Mucosa of descending colon (tissue), 3 donors: ENCODE results near the gene HK1. TPM values are rescaled to one million over a fixed set of nuclear protein-coding genes. Genes with fewer than 3 reads are reported as not detected.

Experiments used
- ATAC-seq: fragments of 200-7000 bp; cut with Tn5 transposase; one replicate; pipeline ENCODE4 v1.9.1; 2020; ENCODE audit warnings: mild to moderate bottlenecking, moderate library complexity
- DNase-seq, 3 donors: peaks; one replicate each; pipeline ENCODE4 v3.0.0-alpha.2; 2020
- H3K36me3 ChIP-seq: fragments of 200-600 bp; one replicate; pipeline ENCODE4 v1.8.0; 2021; ENCODE audit warnings: low read depth, mild to moderate bottlenecking
- H3K4me1 ChIP-seq: fragments of 200-600 bp; one replicate; pipeline ENCODE4 v1.8.0; 2021; ENCODE audit warnings: low read depth, mild to moderate bottlenecking
- H3K4me3 ChIP-seq: fragments of 200-600 bp; one replicate; pipeline ENCODE4 v1.8.0; 2021; ENCODE audit warnings: mild to moderate bottlenecking
- H3K9me3 ChIP-seq: fragments of 200-600 bp; one replicate; pipeline ENCODE4 v1.8.0; 2021; ENCODE audit warnings: mild to moderate bottlenecking
- intact Hi-C, 2 donors: fragments of 100-400 bp; cut with DNase I in 1 of 2; cut with micrococcal nuclease in 1 of 2; formaldehyde crosslinking; loops; one replicate each; pipeline versions ENCODE4 v1.11.0 to v1.11.1; 2022; cut with DNase I, micrococcal nuclease
- total RNA-seq, 3 donors: library from RNA; stranded (reverse); fragmentation: NEBNext Ultra II Directional in 2 of 3; extraction: Animal tissue kit (Norgen Biotek cat#: 25700) in 2 of 3; gene quantifications; one replicate each; pipeline versions ENCODE4 v1.2.1 to v1.2.4, GENCODE V29; 2021 to 2023
- TF ChIP-seq, protein P1 (sequence below): fragments of 200-600 bp; IDR thresholded peaks from one replicate; pipeline ENCODE4 v1.8.0; 2022; ENCODE audit warnings: antibody characterized with exemption, mild to moderate bottlenecking
- donor health status: DM: no; HTN: no; CAD: no; lungs with moderate emphysema.
- donor health status: DM: no; HTN: no; CAD: no.
- donor health status: DM: no; HTN: yes; CAD: no.

The HK1 gene
- total RNA-seq, 3 donors from 2014 or later, result 63.9 to 102 (median 81.3) TPM

GRCh38 chr10:69406302-69406811, 128.1 kb downstream of the HK1 start:
- DNase-seq (no peak), ATAC-seq (peak; percentile 3)
- Histone ChIP-seq H3K4me3 (no peak overlapping the region), H3K9me3 (no peaks in the 10 kb centered on the region), H3K36me3 (no peaks in the 10 kb centered on the region), H3K4me1 (peaks cover 5% of the 10 kb centered on the region)
- intact Hi-C loops, result no loop called here
- TF ChIP-seq, protein P1, sequence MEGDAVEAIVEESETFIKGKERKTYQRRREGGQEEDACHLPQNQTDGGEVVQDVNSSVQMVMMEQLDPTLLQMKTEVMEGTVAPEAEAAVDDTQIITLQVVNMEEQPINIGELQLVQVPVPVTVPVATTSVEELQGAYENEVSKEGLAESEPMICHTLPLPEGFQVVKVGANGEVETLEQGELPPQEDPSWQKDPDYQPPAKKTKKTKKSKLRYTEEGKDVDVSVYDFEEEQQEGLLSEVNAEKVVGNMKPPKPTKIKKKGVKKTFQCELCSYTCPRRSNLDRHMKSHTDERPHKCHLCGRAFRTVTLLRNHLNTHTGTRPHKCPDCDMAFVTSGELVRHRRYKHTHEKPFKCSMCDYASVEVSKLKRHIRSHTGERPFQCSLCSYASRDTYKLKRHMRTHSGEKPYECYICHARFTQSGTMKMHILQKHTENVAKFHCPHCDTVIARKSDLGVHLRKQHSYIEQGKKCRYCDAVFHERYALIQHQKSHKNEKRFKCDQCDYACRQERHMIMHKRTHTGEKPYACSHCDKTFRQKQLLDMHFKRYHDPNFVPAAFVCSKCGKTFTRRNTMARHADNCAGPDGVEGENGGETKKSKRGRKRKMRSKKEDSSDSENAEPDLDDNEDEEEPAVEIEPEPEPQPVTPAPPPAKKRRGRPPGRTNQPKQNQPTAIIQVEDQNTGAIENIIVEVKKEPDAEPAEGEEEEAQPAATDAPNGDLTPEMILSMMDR, result no peak

DNA sequence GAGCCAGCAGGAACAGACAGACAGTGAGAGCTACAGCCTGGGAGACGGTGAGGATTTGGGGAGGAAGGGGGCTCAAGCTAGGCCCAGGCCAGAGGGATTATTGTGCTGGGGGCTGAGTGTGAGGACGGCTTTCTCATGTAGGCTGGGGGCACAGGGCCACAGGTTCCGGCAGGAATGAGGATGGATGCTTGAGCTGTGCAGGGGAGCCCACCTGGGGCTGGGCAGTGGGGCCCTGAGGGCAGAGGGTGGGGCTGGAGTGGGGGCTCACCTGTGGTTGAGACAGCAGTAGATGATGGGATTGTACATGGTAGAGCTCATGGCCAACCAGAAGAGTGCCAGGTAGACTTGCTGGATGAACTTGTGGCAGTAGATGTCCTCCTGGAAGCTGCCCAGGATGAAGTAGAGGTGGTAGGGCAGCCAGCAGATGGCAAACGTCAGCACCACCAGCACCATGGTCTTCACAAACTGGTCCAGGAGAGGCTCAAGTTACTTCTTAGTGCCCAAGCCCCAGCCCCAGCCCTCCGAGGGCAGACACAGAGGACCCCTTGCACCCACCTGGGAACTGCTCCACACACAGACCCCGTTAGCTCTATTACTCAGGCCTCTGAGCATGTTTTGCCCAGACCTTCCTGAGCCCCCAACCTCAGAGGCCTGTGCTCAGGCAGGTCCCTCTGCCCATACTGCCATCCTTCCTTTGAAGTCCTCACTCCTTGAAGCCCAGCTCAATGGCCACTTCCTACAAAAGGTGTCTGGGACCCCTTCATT, 128.7 kb downstream of the HK1 start:
- ATAC-seq (no peak), DNase-seq (no peak)
- Histone ChIP-seq H3K9me3 (no peaks in the 10 kb centered on the region), H3K36me3 (no peaks in the 10 kb centered on the region), H3K4me1 (peaks cover 5% of the 10 kb centered on the region), H3K4me3 (no peak overlapping the region)
- intact Hi-C loops, result no loop called here
- TF ChIP-seq, protein P1, result no peak

- Histone ChIP-seq H3K4me1 (peaks cover 5% of the 10 kb centered on the region), H3K36me3 (no peaks in the 10 kb centered on the region), H3K9me3 (no peaks in the 10 kb centered on the region), H3K4me3 (no peak overlapping the region)
- TF ChIP-seq, protein P1, result no peak
- ATAC-seq (no peak), DNase-seq (no peak)
- intact Hi-C loops, result no loop called here
These were observed 129.5 kb downstream of the HK1 start for GRCh38 chr10:69407621-69408301.

GRCh38 chr10:69408318-69409175, 130.3 kb downstream of the HK1 start:
- TF ChIP-seq, protein P1, result peak; percentile 86
- Histone ChIP-seq H3K9me3 (no peaks in the 10 kb centered on the region), H3K4me3 (no peak overlapping the region), H3K36me3 (no peaks in the 10 kb centered on the region), H3K4me1 (peaks cover 5% of the 10 kb centered on the region)
- peak; percentile 91 for ATAC-seq
- peak; percentile 96 to 97 (median 97) for DNase-seq
- intact Hi-C loops, result no loop called here

GRCh38 chr10:69409176-69409495, 130.8 kb downstream of the HK1 start:
- H3K4me3 ChIP-seq, result no peak overlapping the region
- intact Hi-C loops, result no loop called here
- DNase-seq (no peak), ATAC-seq (no peak)
- TF ChIP-seq, protein P1, result no peak
- H3K4me1 ChIP-seq, result peaks cover 5% of the 10 kb centered on the region
- no peaks in the 10 kb centered on the region for H3K36me3 ChIP-seq
- no peaks in the 10 kb centered on the region for H3K9me3 ChIP-seq
